WTC11 (cell line): ENCODE measurements around the gene P2RY12.

ENCODE experiments used
- ELF4 ChIP-seq: sonication (generic); formaldehyde crosslinking; IDR thresholded peaks from 2 replicates; pipeline ENCODE4 v1.8.1; 2022; ENCODE audit warnings: low read depth, mild to moderate bottlenecking, moderate library complexity, missing genetic modification reagents
- JUN ChIP-seq: sonication (generic); formaldehyde crosslinking; IDR thresholded peaks from 2 replicates; pipeline ENCODE4 v1.8.0; 2023; ENCODE audit warnings: mild to moderate bottlenecking, missing genetic modification reagents
- MXD4 ChIP-seq: fragments of 250-450 bp; sonication (Bioruptor Pico); IDR thresholded peaks from 2 replicates; pipeline ENCODE4 v1.8.0; 2021; ENCODE audit warnings: mild to moderate bottlenecking, moderate library complexity, borderline replicate concordance
- NFYB ChIP-seq: sonication (generic); formaldehyde crosslinking; conservative IDR thresholded peaks from 2 replicates; pipeline ENCODE4 v1.8.0; 2022; ENCODE audit warnings: low read depth, missing genetic modification reagents
- NR2C2 ChIP-seq: sonication (generic); formaldehyde crosslinking; IDR thresholded peaks from 2 replicates; pipeline ENCODE4 v1.8.0; 2022; ENCODE audit warnings: mild to moderate bottlenecking, missing genetic modification reagents
- NR3C1 ChIP-seq: sonication (generic); formaldehyde crosslinking; conservative IDR thresholded peaks from 2 replicates; pipeline ENCODE4 v1.8.1; 2023; ENCODE audit warnings: low read depth, mild to moderate bottlenecking, missing genetic modification reagents
- RELA ChIP-seq: sonication (generic); formaldehyde crosslinking; IDR thresholded peaks from 2 replicates; pipeline ENCODE4 v1.8.1; 2022; ENCODE audit warnings: missing genetic modification reagents, mild to moderate bottlenecking, borderline replicate concordance
- SMAD3 ChIP-seq: sonication (generic); formaldehyde crosslinking; IDR thresholded peaks from 2 replicates; pipeline ENCODE4 v1.8.0; 2022; ENCODE audit warnings: missing genetic modification reagents, mild to moderate bottlenecking, borderline replicate concordance
- SP1 ChIP-seq: sonication (generic); formaldehyde crosslinking; conservative IDR thresholded peaks from 2 replicates; pipeline ENCODE4 v1.8.1; 2022; ENCODE audit warnings: missing genetic modification reagents
- TF ChIP-seq, protein P1 (sequence below): fragments of 200-600 bp; IDR thresholded peaks from 2 replicates; pipeline ENCODE4 v1.8.0; 2022; ENCODE audit warnings: antibody characterized with exemption
- TF ChIP-seq, protein P2 (sequence below): sonication (generic); formaldehyde crosslinking; IDR thresholded peaks from 2 replicates; pipeline ENCODE4 v1.8.1; 2022; ENCODE audit warnings: mild to moderate bottlenecking, missing genetic modification reagents, moderate library complexity, borderline replicate concordance
- TF ChIP-seq, protein P3 (sequence below): sonication (generic); formaldehyde crosslinking; IDR thresholded peaks from 2 replicates; pipeline ENCODE4 v1.8.1; 2022; ENCODE audit warnings: low read depth, missing genetic modification reagents, borderline replicate concordance

DNA sequence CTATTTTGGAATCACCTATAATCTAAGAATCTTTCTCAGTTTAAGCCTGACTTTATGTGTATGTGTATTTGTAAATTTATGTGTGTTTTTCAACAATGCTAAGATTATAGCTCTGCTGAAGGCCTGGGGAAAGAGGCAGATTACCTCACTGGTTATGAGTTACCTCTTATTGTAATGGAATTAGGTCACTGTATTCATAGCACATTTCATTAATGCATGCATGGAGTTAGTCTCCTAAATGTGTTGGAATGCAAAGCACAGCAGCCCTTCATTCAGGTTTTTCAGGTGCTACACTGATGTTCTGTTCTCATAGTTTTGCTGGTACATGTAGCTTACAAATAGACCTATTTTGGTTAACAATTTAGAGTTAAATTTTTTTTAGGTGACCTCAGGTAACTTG, 77.4 kb downstream of the P2RY12 start:
- TF ChIP-seq SP1 (no peak), NR2C2 (CRISPR knock-in tag) (no peak), NFYB (no peak), ELF4 (CRISPR knock-in tag) (no peak), MXD4 (no peak), NR3C1 (CRISPR knock-in tag) (no peak), SMAD3 (no peak), JUN (no peak), RELA (no peak)
- TF ChIP-seq, protein P1, sequence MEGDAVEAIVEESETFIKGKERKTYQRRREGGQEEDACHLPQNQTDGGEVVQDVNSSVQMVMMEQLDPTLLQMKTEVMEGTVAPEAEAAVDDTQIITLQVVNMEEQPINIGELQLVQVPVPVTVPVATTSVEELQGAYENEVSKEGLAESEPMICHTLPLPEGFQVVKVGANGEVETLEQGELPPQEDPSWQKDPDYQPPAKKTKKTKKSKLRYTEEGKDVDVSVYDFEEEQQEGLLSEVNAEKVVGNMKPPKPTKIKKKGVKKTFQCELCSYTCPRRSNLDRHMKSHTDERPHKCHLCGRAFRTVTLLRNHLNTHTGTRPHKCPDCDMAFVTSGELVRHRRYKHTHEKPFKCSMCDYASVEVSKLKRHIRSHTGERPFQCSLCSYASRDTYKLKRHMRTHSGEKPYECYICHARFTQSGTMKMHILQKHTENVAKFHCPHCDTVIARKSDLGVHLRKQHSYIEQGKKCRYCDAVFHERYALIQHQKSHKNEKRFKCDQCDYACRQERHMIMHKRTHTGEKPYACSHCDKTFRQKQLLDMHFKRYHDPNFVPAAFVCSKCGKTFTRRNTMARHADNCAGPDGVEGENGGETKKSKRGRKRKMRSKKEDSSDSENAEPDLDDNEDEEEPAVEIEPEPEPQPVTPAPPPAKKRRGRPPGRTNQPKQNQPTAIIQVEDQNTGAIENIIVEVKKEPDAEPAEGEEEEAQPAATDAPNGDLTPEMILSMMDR: no peak
- TF ChIP-seq, protein P2, sequence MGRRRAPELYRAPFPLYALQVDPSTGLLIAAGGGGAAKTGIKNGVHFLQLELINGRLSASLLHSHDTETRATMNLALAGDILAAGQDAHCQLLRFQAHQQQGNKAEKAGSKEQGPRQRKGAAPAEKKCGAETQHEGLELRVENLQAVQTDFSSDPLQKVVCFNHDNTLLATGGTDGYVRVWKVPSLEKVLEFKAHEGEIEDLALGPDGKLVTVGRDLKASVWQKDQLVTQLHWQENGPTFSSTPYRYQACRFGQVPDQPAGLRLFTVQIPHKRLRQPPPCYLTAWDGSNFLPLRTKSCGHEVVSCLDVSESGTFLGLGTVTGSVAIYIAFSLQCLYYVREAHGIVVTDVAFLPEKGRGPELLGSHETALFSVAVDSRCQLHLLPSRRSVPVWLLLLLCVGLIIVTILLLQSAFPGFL (CRISPR knock-in tag): no peak
- TF ChIP-seq, protein P3, sequence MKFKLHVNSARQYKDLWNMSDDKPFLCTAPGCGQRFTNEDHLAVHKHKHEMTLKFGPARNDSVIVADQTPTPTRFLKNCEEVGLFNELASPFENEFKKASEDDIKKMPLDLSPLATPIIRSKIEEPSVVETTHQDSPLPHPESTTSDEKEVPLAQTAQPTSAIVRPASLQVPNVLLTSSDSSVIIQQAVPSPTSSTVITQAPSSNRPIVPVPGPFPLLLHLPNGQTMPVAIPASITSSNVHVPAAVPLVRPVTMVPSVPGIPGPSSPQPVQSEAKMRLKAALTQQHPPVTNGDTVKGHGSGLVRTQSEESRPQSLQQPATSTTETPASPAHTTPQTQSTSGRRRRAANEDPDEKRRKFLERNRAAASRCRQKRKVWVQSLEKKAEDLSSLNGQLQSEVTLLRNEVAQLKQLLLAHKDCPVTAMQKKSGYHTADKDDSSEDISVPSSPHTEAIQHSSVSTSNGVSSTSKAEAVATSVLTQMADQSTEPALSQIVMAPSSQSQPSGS: no peak
